GM12891 (cell line): ENCODE data around the gene MREG.

Experiments used
- PAX5 ChIP-seq: IDR thresholded peaks from 2 replicates; pipeline ENCODE4 v1.6.1; 2011; ENCODE audit warnings: low read length, moderate library complexity, mild to moderate bottlenecking; ENCODE audit not compliant: insufficient read depth, severe bottlenecking
- POLR2A ChIP-seq: IDR thresholded peaks from 2 replicates; pipeline ENCODE4 v1.6.1; 2011; ENCODE audit warnings: low read depth, low read length, control low read depth
- POLR2AphosphoS5 ChIP-seq: IDR thresholded peaks from 2 replicates; pipeline ENCODE4 v1.6.1; 2011; ENCODE audit warnings: low read depth, low read length, control low read depth
- POU2F2 ChIP-seq: IDR thresholded peaks from 2 replicates; pipeline ENCODE4 v1.6.1; 2011; ENCODE audit warnings: low read depth, mild to moderate bottlenecking, control low read depth, low read length, moderate library complexity
- SPI1 ChIP-seq: IDR thresholded peaks from 2 replicates; pipeline ENCODE4 v1.6.1; 2011; ENCODE audit warnings: low read depth, low read length, control low read depth
- TAF1 ChIP-seq: IDR thresholded peaks from 2 replicates; pipeline ENCODE4 v1.6.1; 2011; ENCODE audit warnings: low read depth, low read length, control low read depth

DNA sequence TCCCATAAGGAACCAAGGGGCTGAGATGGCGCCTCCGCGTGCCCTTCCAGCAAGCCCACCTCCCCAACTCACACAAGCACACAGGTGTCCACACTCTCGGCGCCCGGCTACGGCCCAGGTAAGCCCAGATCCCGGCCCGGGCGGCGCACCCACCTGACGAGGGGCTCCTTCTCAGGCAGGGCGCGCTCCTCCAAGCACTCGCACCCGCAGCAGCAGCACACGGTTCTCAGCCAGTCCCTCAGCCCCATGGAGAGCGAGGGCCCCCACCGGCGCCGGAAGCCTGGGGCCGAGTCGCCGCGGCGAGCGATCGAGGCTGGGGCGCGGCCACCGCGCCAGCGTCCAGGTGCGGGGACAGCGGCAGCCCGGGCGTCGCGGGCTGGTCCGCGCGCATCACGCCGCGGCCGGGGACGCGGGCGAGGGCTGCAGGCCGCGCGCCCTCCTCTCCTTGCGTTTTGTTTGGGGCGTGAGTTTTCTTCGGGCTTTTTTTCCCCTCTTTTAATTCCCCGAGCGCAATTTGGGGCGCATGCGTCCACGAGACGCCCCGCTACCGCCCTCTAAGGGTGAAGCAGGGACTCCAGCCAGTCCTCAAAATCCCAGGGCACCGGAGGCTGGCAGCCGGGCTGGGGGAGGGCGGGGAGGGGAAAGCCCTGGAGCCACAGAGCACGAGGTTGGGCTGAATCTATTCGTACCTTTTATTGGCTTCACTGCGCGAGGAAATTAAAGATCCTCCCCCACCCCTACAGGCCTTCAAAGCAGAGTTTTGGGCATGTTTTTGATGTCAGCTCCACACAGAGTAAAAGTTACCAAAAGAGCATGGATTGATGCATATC lies at the start of gene MREG:
- no peak for TF ChIP-seq TAF1
- TF ChIP-seq POLR2A = peak; percentile 36; the same call in 1 of the 2 replicates
- TF ChIP-seq POU2F2 = no peak
- no peak for TF ChIP-seq SPI1
- 0 out of 2 replicates have a peak, but pooled peaks have one; percentile 21 for TF ChIP-seq POLR2AphosphoS5
- TF ChIP-seq PAX5 = no peak
